Activated CD8-positive, alpha-beta T cell treated with anti-CD3 and anti-CD28 coated beads, Interleukin-2, amount 10 ng/mL, durations not matched to agents 7 days and 5 days (primary cell): ENCODE data around the gene CDK5. TPM values are rescaled to one million over a fixed set of nuclear protein-coding genes. Genes with fewer than 3 reads are reported as not detected.

Source experiments
- ATAC-seq: fragments of 150-1000 bp; cut with Tn5 transposase; one replicate; pipeline ENCODE4 v1.10.0; 2021; ENCODE audit warnings: moderate library complexity
- CTCF ChIA-PET: fragments of 350-600 bp; sonication (Branson Sonifier 250); formaldehyde crosslinking; loops from one replicate; lab custom pipeline; 2021; ENCODE audit warnings: antibody characterized with exemption; lab: Charles Lee
- POLR2A ChIA-PET: fragments of 350-600 bp; sonication (Branson Sonifier 250); formaldehyde crosslinking; loops from one replicate; lab custom pipeline; 2021; ENCODE audit warnings: antibody characterized with exemption; lab: Charles Lee
- DNase-seq: peaks from one replicate; pipeline ENCODE4 v3.0.0-alpha.2; 2020
- H3K27ac Mint-ChIP-seq: one replicate; pipeline ENCODE4 v1.8.0; 2021; ENCODE audit warnings: mild to moderate bottlenecking, mixed read lengths
- H3K27me3 Mint-ChIP-seq: one replicate; pipeline ENCODE4 v1.8.0; 2021; ENCODE audit warnings: low read depth, mixed read lengths
- H3K36me3 Mint-ChIP-seq: one replicate; pipeline ENCODE4 v1.8.0; 2021; ENCODE audit warnings: low read depth, mixed read lengths
- H3K4me1 Mint-ChIP-seq: one replicate; pipeline ENCODE4 v1.8.0; 2021; ENCODE audit warnings: low read depth, mixed read lengths
- H3K4me3 Mint-ChIP-seq: one replicate; pipeline ENCODE4 v1.8.0; 2021; ENCODE audit warnings: mild to moderate bottlenecking, mixed read lengths
- H3K9me3 Mint-ChIP-seq: one replicate; pipeline ENCODE4 v1.8.0; 2022; ENCODE audit warnings: mixed read lengths; ENCODE audit not compliant: insufficient read depth
- total RNA-seq, 2 experiments: library from RNA; stranded (reverse); gene quantifications; one replicate each; pipeline ENCODE4 v1.2.3, GENCODE V29; 2021

Gene CDK5
- total RNA-seq, 2 experiments from 2014 or later: 20.3 to 21.0 TPM

DNA sequence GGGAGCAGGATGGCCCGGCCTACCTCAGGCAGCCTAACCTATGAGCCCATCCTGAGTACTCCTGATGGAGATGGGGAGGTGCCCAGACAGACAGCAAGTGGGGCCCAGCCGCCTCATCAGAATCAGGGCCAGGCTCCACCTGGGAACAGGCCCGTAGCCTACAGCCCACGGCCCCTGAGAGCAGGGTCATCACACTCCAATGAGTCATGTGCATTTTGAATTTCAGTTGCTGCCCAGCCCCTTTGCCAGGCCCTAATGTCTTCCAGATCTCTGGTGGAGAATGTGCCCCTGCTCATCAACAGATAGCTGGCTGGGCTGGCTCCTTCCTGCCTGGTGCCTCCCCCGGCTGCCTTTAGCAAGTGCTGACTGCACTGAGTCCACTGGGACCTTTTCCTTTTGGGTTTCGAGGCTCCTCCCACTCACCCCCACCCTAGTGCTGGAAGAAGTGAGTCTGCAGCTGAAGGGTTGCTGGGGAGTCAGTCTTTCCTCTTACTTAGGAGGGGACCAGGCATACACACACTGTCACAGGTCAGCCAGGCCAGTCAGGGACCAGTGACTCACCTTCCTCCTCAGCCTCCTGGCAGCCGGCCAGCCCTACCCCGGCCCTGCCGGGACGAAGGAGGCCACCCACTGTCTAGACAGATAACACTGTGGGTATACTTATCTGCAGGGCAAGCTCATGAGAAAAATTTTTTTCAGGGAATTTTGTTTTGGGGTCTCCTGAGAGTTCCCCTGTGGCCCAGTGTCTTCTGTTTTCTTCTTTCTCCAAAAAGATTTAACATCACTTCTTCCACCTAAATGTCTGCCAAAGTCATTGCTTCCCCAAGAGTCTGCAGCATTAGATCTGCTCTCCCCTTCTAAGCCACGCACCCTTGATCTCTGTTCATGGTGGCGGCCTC lies 18.5 kb downstream of the CDK5 start:
- H3K27me3 Mint-ChIP-seq: no peaks in the 10 kb centered on the region
- H3K4me1 Mint-ChIP-seq: peaks cover 17% of the 10 kb centered on the region
- peak; percentile 67 for ATAC-seq
- peak overlapping the region; percentile 39 for H3K27ac Mint-ChIP-seq
- ChIA-PET CTCF (interaction anchor here (0.9 to 1.0 kb wide), 3 partner anchors 11 to 77 kb away, joined by 3 to 4 read pairs (median 3); partner anchors contain the start of gene ABCB8), POLR2A (no interaction called here)
- H3K9me3 Mint-ChIP-seq: no peaks in the 10 kb centered on the region
- DNase-seq: peak; percentile 53
- H3K36me3 Mint-ChIP-seq: peaks cover 10% of the 10 kb centered on the region
- no peak overlapping the region for H3K4me3 Mint-ChIP-seq

GRCh38 chr7:151035902-151036301 lies 21.8 kb downstream of the CDK5 start:
- H3K9me3 Mint-ChIP-seq: no peaks in the 10 kb centered on the region
- DNase-seq (no peak), ATAC-seq (no peak)
- H3K4me1 Mint-ChIP-seq: peaks cover 17% of the 10 kb centered on the region
- POLR2A ChIA-PET: no interaction called here
- CTCF ChIA-PET: no interaction called here
- H3K27ac Mint-ChIP-seq: no peak overlapping the region
- no peak overlapping the region for H3K4me3 Mint-ChIP-seq
- H3K36me3 Mint-ChIP-seq: peaks cover 18% of the 10 kb centered on the region
- no peaks in the 10 kb centered on the region for H3K27me3 Mint-ChIP-seq

DNA sequence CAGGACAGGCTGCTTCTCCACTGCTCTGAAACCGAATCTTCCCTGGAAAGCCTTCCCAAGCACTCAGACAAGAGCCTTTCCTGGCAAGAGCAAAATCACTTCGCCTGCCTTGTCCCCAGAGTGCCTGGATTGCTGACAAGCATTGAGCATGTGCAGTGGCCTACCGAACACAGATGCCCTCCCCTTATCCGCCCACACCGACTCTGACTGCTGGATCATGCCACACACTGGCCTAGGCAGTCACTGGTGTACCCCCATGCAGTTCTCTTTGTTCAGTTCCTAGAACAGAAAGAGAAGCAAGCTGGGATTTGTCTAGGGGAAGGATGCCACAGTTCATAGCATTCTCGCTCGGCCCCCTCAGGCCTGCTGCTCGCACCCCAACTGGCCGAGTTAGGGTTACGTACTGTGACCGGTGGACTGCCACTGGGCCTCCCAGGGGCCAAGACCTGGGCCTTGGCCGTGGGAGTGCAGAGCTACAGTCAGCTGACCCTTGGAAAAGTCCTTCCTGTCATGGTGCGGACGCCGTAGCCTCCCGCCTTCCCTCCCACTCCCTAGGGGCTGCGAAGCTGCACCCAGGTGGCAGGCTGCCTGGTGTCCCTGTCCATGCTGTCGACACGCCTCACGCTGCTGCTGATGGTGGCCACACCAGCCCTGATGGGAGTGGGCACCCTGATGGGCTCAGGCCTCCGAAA lies 22.5 kb downstream of the CDK5 start:
- ChIA-PET CTCF (no interaction called here), POLR2A (no interaction called here)
- H3K9me3 Mint-ChIP-seq: no peaks in the 10 kb centered on the region
- H3K27me3 Mint-ChIP-seq: no peaks in the 10 kb centered on the region
- DNase-seq (no peak), ATAC-seq (no peak)
- H3K36me3 Mint-ChIP-seq: peaks cover 18% of the 10 kb centered on the region
- H3K4me3 Mint-ChIP-seq: no peak overlapping the region
- H3K4me1 Mint-ChIP-seq: peaks cover 17% of the 10 kb centered on the region
- H3K27ac Mint-ChIP-seq: no peak overlapping the region

- ChIA-PET CTCF (no interaction called here), POLR2A (no interaction called here)
- H3K4me3 Mint-ChIP-seq: no peak overlapping the region
- DNase-seq (no peak), ATAC-seq (no peak)
- peaks cover 13% of the 10 kb centered on the region for H3K4me1 Mint-ChIP-seq
- no peaks in the 10 kb centered on the region for H3K9me3 Mint-ChIP-seq
- no peaks in the 10 kb centered on the region for H3K27me3 Mint-ChIP-seq
- H3K36me3 Mint-ChIP-seq: peaks cover 18% of the 10 kb centered on the region
- no peak overlapping the region for H3K27ac Mint-ChIP-seq
These were observed 23.2 kb downstream of the CDK5 start for GRCh38 chr7:151034312-151035025.

GRCh38 chr7:151033864-151034249 lies 23.8 kb downstream of the CDK5 start:
- Mint-ChIP-seq H3K4me1 (peaks cover 11% of the 10 kb centered on the region), H3K9me3 (no peaks in the 10 kb centered on the region), H3K36me3 (peaks cover 19% of the 10 kb centered on the region), H3K27me3 (no peaks in the 10 kb centered on the region), H3K27ac (no peak overlapping the region), H3K4me3 (no peak overlapping the region)
- DNase-seq (no peak), ATAC-seq (no peak)
- CTCF ChIA-PET: no interaction called here
- POLR2A ChIA-PET: no interaction called here

DNA sequence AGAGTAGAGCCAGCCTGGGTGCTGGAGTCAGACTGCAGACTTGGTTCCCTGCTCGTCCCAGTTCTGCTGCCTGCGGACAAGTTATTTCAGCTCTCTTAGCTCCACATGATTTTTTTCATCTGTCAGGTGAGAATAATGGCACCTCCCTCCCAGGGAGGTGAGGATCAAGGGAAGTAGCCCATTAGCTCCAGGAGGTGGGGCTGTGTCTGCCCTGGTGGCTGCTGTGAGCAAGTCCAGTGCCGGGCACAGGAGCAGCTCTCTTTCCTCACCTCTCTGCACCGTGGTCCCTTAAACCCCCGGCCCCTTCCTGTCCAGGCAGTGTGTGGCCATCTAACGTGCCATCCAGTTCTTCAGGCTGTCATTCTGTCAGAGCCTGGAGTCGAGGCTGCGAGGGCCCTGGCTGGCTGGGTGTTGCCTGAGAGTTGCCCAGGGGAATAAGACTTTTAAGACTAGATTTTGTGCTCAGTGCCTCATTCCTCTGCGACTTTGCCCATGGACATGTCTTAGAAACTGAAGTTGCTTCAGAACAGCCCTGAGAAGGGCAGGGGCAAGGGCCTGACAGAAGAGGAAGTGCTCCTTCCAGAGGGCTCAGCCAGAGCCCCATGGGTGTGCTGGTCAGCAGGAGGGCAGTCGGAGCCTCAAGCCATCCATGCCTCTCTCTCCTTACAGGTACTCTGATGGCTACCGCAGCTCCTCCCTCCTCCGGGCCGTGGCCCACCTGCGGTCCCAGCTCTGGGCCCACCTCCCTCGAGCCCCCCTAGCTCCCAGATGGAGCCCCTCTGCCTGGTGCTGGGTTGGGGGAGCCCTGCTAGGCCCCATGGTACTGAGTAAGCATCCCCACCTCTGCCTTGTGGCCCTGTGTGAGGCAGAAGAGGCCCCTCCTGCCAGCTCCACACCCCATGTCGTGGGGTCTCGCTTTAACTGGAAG lies 24.5 kb downstream of the CDK5 start:
- Mint-ChIP-seq H3K4me1 (peaks cover 11% of the 10 kb centered on the region), H3K4me3 (no peak overlapping the region), H3K27me3 (no peaks in the 10 kb centered on the region), H3K36me3 (peaks cover 22% of the 10 kb centered on the region), H3K9me3 (no peaks in the 10 kb centered on the region), H3K27ac (no peak overlapping the region)
- POLR2A ChIA-PET: interaction anchor here (1.0 kb wide), 1 partner anchor 47 kb away, joined by 3 read pairs; the partner anchor contains the start of gene FASTK
- DNase-seq (no peak), ATAC-seq (no peak)
- CTCF ChIA-PET: interaction anchor here (0.6 to 1.2 kb wide), 2 partner anchors 14 to 78 kb away, joined by 3 read pairs; no protein-coding TSS in a partner anchor

DNA sequence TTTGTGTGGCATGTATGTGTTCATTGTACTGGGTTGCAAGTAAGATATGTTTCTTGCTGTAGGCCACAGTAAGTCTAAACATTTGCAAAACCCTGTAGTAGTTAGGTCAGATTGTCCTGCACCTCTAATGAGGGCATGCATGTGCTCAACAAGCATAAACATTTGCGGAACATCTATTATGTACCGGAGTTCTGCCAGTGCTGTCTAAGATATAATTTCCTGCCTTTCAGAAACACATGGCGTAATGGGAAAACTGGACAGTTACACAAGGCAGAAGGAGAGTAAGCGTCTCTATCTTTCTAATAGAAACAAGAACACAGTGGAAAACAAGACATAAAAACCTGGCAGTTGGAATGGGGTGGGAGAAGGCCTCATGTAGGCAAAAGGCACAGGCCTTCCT lies 26.7 kb downstream of the CDK5 start:
- Mint-ChIP-seq H3K27ac (no peak overlapping the region), H3K27me3 (peaks cover 2% of the 10 kb centered on the region), H3K9me3 (no peaks in the 10 kb centered on the region), H3K4me3 (no peak overlapping the region), H3K4me1 (peaks cover 21% of the 10 kb centered on the region), H3K36me3 (peaks cover 15% of the 10 kb centered on the region)
- no peak for ATAC-seq
- ChIA-PET POLR2A (no interaction called here), CTCF (interaction anchor here (0.7 kb wide), 1 partner anchor 12 kb away, joined by 3 read pairs; no protein-coding TSS in a partner anchor)
- no peak for DNase-seq

DNA sequence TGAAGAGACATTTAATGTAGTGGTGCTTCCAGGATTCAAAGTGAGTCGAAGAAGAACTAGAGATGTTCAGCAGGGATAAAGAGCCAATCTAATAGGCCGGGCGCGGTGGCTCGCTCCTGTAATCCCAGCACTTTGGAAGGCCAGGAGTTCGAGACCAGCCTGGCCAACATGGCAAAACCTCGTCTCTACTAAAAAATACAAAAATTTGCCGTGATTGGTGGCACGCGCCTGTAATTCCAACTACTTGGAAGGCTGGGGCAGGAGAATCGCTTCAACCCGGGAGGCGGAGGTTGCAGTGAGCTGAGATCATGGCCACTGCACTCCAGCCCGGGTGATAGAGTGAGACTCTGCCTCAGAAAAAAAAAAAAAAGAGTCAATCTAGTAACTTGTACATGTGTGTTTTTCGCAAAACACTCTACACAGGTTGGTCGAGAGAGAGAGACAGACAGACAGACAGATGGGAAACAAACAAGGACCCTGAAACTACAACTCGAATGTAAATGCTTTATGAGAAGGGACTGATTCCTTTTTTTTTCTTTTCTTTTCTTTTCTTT lies 28.7 kb downstream of the CDK5 start:
- H3K27ac Mint-ChIP-seq: peak overlapping the region; percentile 96
- POLR2A ChIA-PET: interaction anchor here (1.3 to 1.5 kb wide), 3 partner anchors 10 to 30 kb away, joined by 3 to 10 read pairs (median 5); partner anchors contain the start of gene SLC4A2
- H3K36me3 Mint-ChIP-seq: peaks cover 12% of the 10 kb centered on the region
- H3K27me3 Mint-ChIP-seq: peaks cover 4% of the 10 kb centered on the region
- DNase-seq: no peak
- peak overlapping the region; percentile 94 for H3K4me3 Mint-ChIP-seq
- no peaks in the 10 kb centered on the region for H3K9me3 Mint-ChIP-seq
- ATAC-seq: no peak
- CTCF ChIA-PET: interaction anchor here (1.1 to 3.2 kb wide), 14 partner anchors 10 to 274 kb away, joined by 3 to 53 read pairs (median 6); partner anchors contain the start of genes NOS3 and SLC4A2
- peaks cover 21% of the 10 kb centered on the region for H3K4me1 Mint-ChIP-seq

DNA sequence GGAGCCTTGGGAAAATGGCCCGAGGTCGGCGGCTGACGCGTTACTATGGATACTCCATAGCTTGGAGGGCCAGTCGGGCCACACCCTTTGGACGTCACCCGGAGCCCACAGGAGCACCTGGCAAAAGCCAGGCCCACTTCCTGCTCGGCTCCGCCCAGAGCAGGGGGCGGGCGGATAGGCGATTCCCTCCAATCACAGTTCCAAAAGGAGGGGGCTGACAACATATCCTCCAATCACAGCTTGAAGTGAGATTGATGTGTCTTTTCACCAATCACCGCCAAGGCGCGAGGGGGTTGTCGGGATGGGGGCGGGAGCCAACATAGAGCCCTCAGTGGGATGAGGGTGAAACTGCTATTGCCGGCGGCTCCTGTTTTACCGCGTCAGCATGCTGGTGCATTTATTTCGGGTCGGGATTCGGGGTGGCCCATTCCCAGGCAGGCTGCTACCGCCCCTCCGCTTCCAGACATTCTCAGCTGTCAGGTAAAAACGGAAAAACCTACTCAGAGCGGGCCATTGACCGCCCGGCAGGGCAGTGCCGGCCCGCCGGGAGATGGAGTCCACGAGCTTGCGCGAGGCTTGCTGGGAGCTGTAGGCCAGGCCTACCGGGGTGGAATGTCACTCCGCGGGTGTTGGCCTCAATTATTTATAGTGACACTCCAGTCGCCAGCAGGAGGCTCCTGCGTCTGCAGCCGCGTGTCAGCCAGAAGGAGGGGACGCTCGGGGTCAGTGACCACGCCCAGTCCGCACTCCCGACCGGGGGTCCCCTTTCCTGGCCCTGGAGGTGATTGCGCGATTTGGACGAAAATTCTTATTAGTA lies 29.4 kb downstream of the CDK5 start, which contains the start of gene ABCB8:
Gene ABCB8, plus strand, starts transcription at position 320 of the 817 bp plus-strand sequence. Its CDS starts 66 bp downstream, at position 386.
- H3K36me3 Mint-ChIP-seq: peaks cover 12% of the 10 kb centered on the region
- H3K9me3 Mint-ChIP-seq: no peaks in the 10 kb centered on the region
- peak within 1 kb of the TSS; percentile 96 for H3K27ac Mint-ChIP-seq
- peak; percentile 99 for DNase-seq
- ChIA-PET CTCF (interaction anchor here (0.9 to 3.2 kb wide), 20 partner anchors 9 to 273 kb away, joined by 3 to 53 read pairs (median 5); partner anchors contain the start of genes NOS3 and SLC4A2), POLR2A (interaction anchor here (0.7 to 1.5 kb wide), 6 partner anchors 9 to 312 kb away, joined by 3 to 10 read pairs (median 3); partner anchors contain the start of gene SLC4A2)
- H3K4me3 Mint-ChIP-seq: peak within 1 kb of the TSS; percentile 94
- H3K27me3 Mint-ChIP-seq: peaks cover 4% of the 10 kb centered on the region
- peak; percentile 98 for ATAC-seq
- peaks cover 21% of the 10 kb centered on the region for H3K4me1 Mint-ChIP-seq
